Measurements from ENCODE around the gene RNF4. TPM values are rescaled to one million over a fixed set of nuclear protein-coding genes. Genes with fewer than 3 reads are reported as not detected.

RNF4 gene
- total RNA-seq, 1 donor from 2014 or later = 26.0 TPM

- Histone ChIP-seq H3K27ac (replicated peaks) (no peak overlapping the region), H3K4me1 (peaks cover 5% of the 10 kb centered on the region), H3K9me3 (replicated peaks) (no peaks in the 10 kb centered on the region), H3K36me3 (no peaks in the 10 kb centered on the region), H3K27me3 (ENCODE audit: low read depth) (no peaks in the 10 kb centered on the region), H3K4me3 (no peak overlapping the region)
- DNase-seq = no peak
- intact Hi-C loops (cut with micrococcal nuclease) = no loop called here
- no peak for TF ChIP-seq CTCF (IDR thresholded peaks at IDR 0.05; ENCODE audit: borderline replicate concordance)
Measured at GRCh38 chr4:2445571-2445970, 23.3 kb upstream of the RNF4 start.

GRCh38 chr4:2446656-2447564, 22.0 kb upstream of the RNF4 start:
- Histone ChIP-seq H3K4me3 (no peak overlapping the region), H3K27me3 (ENCODE audit: low read depth) (no peaks in the 10 kb centered on the region), H3K27ac (replicated peaks) (no peak overlapping the region), H3K36me3 (no peaks in the 10 kb centered on the region), H3K4me1 (peaks cover under 1% of the 10 kb centered on the region), H3K9me3 (replicated peaks) (no peaks in the 10 kb centered on the region)
- no peak for DNase-seq
- no peak for TF ChIP-seq CTCF (IDR thresholded peaks at IDR 0.05; ENCODE audit: borderline replicate concordance)
- intact Hi-C loops (cut with micrococcal nuclease) = no loop called here

- no peaks in the 10 kb centered on the region for H3K27me3 ChIP-seq (ENCODE audit: low read depth)
- intact Hi-C loops (cut with micrococcal nuclease) = no loop called here
- H3K4me3 ChIP-seq = no peak overlapping the region
- no peaks in the 10 kb centered on the region for H3K9me3 ChIP-seq (replicated peaks)
- no peak for TF ChIP-seq CTCF (IDR thresholded peaks at IDR 0.05; ENCODE audit: borderline replicate concordance)
- H3K27ac ChIP-seq (replicated peaks) = no peak overlapping the region
- H3K4me1 ChIP-seq = no peaks in the 10 kb centered on the region
- DNase-seq = no peak
- no peaks in the 10 kb centered on the region for H3K36me3 ChIP-seq
Measured at GRCh38 chr4:2448589-2448988, 20.3 kb upstream of the RNF4 start.

- Histone ChIP-seq H3K27me3 (ENCODE audit: low read depth) (no peaks in the 10 kb centered on the region), H3K9me3 (replicated peaks) (no peaks in the 10 kb centered on the region), H3K27ac (replicated peaks) (no peak overlapping the region), H3K4me1 (no peaks in the 10 kb centered on the region), H3K36me3 (no peaks in the 10 kb centered on the region), H3K4me3 (no peak overlapping the region)
- DNase-seq = no peak
- intact Hi-C loops (cut with micrococcal nuclease) = no loop called here
- TF ChIP-seq CTCF (IDR thresholded peaks at IDR 0.05; ENCODE audit: borderline replicate concordance) = no peak
Measured at GRCh38 chr4:2449051-2449450, 19.9 kb upstream of the RNF4 start.

- no peaks in the 10 kb centered on the region for H3K27me3 ChIP-seq (ENCODE audit: low read depth)
- H3K9me3 ChIP-seq (replicated peaks) = no peaks in the 10 kb centered on the region
- H3K27ac ChIP-seq (replicated peaks) = no peak overlapping the region
- no peaks in the 10 kb centered on the region for H3K4me1 ChIP-seq
- no peak overlapping the region for H3K4me3 ChIP-seq
- no peak for TF ChIP-seq CTCF (IDR thresholded peaks at IDR 0.05; ENCODE audit: borderline replicate concordance)
- no peaks in the 10 kb centered on the region for H3K36me3 ChIP-seq
- intact Hi-C loops (cut with micrococcal nuclease) = no loop called here
- no peak for DNase-seq
Measured at GRCh38 chr4:2449511-2450392, 19.2 kb upstream of the RNF4 start.
